Activated naive CD4-positive, alpha-beta T cell treated with anti-CD3 and anti-CD28 coated beads, Interleukin-2, amount 50 U/mL, for 24 hours (primary cell): ENCODE measurements around the gene GNG4.
"Not testable (repeated sequence)": the region's sequence is repeated elsewhere in the genome, so short reads cannot be mapped to it uniquely, and the experiment has no call there.

Source experiments
- H3K27ac Mint-ChIP-seq: one replicate; pipeline ENCODE4 v1.8.0; 2021; ENCODE audit warnings: mild to moderate bottlenecking, mixed read lengths
- H3K27me3 Mint-ChIP-seq: one replicate; pipeline ENCODE4 v1.8.0; 2021; ENCODE audit warnings: mixed read lengths
- H3K36me3 Mint-ChIP-seq: one replicate; pipeline ENCODE4 v1.8.0; 2021; ENCODE audit warnings: mixed read lengths
- H3K4me1 Mint-ChIP-seq: one replicate; pipeline ENCODE4 v1.8.0; 2021; ENCODE audit warnings: mixed read lengths
- H3K4me3 Mint-ChIP-seq: one replicate; pipeline ENCODE4 v1.8.0; 2021; ENCODE audit warnings: mild to moderate bottlenecking, mixed read lengths
- H3K9me3 Mint-ChIP-seq: one replicate; pipeline ENCODE4 v1.8.0; 2021; ENCODE audit warnings: mixed read lengths

The GNG4 gene

DNA sequence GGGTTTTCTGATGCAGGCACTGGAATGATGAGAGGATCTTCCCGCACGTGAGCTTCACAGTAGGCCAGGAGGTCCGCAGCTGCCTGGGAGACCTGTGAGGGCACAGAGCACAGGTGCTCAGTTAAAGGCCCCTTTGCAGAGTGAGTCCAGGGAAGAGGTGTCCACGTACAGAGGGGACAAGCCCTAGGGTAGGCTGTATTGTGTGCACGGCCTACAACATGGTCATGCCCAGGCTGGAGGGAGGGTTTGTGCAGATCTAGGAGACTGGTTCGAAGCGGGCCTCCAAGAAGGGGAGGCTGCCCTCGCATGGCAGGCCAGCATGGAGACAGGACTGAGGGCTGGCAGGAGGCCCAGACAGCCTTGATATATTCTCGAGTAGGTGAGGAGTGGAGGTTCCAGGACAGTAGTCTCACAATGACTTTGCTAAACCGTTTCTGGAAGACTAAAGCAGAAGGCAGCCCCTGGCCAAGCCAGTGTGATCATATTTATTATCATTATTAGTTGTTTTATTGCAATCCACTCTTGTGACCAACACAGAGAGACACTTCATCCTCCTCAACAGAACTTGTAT, 97.4 kb downstream of the GNG4 start:
- Mint-ChIP-seq H3K9me3 (no peaks in the 10 kb centered on the region), H3K36me3 (no peaks in the 10 kb centered on the region), H3K27me3 (no peaks in the 10 kb centered on the region), H3K4me3 (no peak overlapping the region), H3K4me1 (no peaks in the 10 kb centered on the region), H3K27ac (no peak overlapping the region)

DNA sequence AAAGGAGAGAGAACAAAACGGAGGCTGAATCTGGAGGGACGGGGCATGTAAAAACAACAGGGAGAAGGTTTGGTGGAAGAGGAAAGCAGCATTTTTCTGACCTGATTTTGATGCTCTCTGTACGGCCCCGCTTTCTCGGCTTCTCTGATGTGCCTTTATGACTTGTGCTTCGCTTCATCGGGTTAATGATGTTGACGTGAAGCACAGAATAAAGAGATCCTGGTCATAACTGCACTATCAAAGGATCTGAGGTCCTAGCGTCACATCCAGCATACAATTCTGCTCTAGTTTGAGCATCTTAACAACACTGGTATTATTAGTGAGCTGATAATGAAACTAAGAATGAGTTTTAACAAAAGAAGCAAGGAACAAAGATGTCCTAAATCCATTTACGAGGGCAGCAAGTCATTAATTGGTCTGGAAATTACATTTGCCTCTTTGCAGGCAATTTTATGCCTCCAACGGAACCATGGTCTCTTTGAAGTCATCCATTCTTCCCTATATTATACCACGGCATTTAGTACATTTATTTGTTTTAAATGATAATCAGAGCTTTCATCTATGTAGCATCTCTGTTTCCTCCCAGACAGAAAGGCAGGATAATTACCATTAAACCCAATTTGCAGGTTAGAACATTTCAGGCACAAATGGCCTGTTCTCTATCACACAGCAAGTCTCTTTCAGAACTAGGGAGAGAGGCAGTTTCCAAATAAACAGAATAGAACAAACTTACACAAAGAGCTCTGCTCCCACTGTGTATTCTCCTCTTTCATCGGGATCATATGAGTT, 100.0 kb downstream of the GNG4 start:
- no peaks in the 10 kb centered on the region for H3K4me1 Mint-ChIP-seq
- no peaks in the 10 kb centered on the region for H3K36me3 Mint-ChIP-seq
- no peaks in the 10 kb centered on the region for H3K27me3 Mint-ChIP-seq
- H3K9me3 Mint-ChIP-seq, result no peaks in the 10 kb centered on the region
- no peak overlapping the region for H3K27ac Mint-ChIP-seq
- no peak overlapping the region for H3K4me3 Mint-ChIP-seq

GRCh38 chr1:235546369-235547155, 103.0 kb downstream of the GNG4 start:
- H3K36me3 Mint-ChIP-seq, H3K27me3 Mint-ChIP-seq, H3K9me3 Mint-ChIP-seq, H3K27ac Mint-ChIP-seq, H3K4me3 Mint-ChIP-seq, H3K4me1 Mint-ChIP-seq: not testable (repeated sequence)

- Mint-ChIP-seq H3K4me3 (no peak overlapping the region), H3K27ac (no peak overlapping the region), H3K9me3 (no peaks in the 10 kb centered on the region), H3K36me3 (no peaks in the 10 kb centered on the region), H3K4me1 (no peaks in the 10 kb centered on the region), H3K27me3 (no peaks in the 10 kb centered on the region)
These were observed 104.2 kb downstream of the GNG4 start for GRCh38 chr1:235545292-235545930.

GRCh38 chr1:235542845-235543244, 106.7 kb downstream of the GNG4 start:
- H3K27me3 Mint-ChIP-seq, H3K36me3 Mint-ChIP-seq, H3K27ac Mint-ChIP-seq, H3K4me3 Mint-ChIP-seq, H3K4me1 Mint-ChIP-seq, H3K9me3 Mint-ChIP-seq: not testable (repeated sequence)

- Mint-ChIP-seq H3K4me1 (no peaks in the 10 kb centered on the region), H3K27me3 (peaks cover 1% of the 10 kb centered on the region), H3K9me3 (no peaks in the 10 kb centered on the region), H3K4me3 (no peak overlapping the region), H3K36me3 (no peaks in the 10 kb centered on the region), H3K27ac (no peak overlapping the region)
These were observed 116.0 kb downstream of the GNG4 start for GRCh38 chr1:235533476-235534168.

GRCh38 chr1:235532360-235532759, 117.2 kb downstream of the GNG4 start:
- H3K4me3 Mint-ChIP-seq, result no peak overlapping the region
- no peak overlapping the region for H3K27ac Mint-ChIP-seq
- peaks cover 1% of the 10 kb centered on the region for H3K27me3 Mint-ChIP-seq
- no peaks in the 10 kb centered on the region for H3K36me3 Mint-ChIP-seq
- H3K4me1 Mint-ChIP-seq, result no peaks in the 10 kb centered on the region
- no peaks in the 10 kb centered on the region for H3K9me3 Mint-ChIP-seq

DNA sequence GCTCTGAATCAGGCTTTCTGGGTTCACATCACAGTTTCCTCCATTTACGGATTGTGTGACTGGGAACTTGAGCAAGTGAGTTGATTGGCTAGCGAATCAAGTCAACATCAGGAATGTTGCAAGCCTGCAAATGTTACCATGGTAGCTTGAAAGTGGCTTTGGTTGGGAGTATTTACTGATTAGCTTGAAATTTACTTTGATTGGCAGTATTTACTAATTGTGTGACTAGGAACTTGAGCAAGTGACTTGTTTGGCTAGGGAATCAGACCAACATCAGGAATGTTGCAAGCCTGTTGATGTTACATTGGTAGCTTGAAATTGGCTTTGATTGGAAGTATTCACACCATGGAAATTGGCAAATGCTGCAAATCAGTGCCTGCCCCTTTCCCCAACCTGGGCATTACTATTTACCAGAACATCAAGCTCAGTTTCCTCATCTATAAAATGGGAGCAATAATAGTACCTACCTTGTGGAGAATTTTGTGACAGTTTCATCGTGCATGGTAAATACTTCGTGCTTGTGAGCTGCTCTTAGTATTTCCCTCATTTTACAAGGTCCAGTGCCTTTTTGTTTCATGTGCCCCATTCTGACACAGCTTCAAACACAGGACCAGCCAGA, 122.3 kb downstream of the GNG4 start:
- Mint-ChIP-seq H3K36me3 (no peaks in the 10 kb centered on the region), H3K4me3 (no peak overlapping the region), H3K27me3 (no peaks in the 10 kb centered on the region), H3K9me3 (no peaks in the 10 kb centered on the region), H3K27ac (no peak overlapping the region), H3K4me1 (no peaks in the 10 kb centered on the region)

GRCh38 chr1:235525314-235525713, 124.3 kb downstream of the GNG4 start:
- no peaks in the 10 kb centered on the region for H3K9me3 Mint-ChIP-seq
- H3K27me3 Mint-ChIP-seq, result no peaks in the 10 kb centered on the region
- H3K36me3 Mint-ChIP-seq, result no peaks in the 10 kb centered on the region

GRCh38 chr1:235516862-235517446, 132.6 kb downstream of the GNG4 start:
- no peak overlapping the region for H3K27ac Mint-ChIP-seq
- no peak overlapping the region for H3K4me3 Mint-ChIP-seq
- H3K36me3 Mint-ChIP-seq, result no peaks in the 10 kb centered on the region
- no peaks in the 10 kb centered on the region for H3K9me3 Mint-ChIP-seq
- no peaks in the 10 kb centered on the region for H3K4me1 Mint-ChIP-seq
- H3K27me3 Mint-ChIP-seq, result no peaks in the 10 kb centered on the region

More at GRCh38 chr1:235525314-235525713, 124.3 kb downstream of the GNG4 start:
- H3K4me1 Mint-ChIP-seq, result no peaks in the 10 kb centered on the region
- no peak overlapping the region for H3K4me3 Mint-ChIP-seq
- no peak overlapping the region for H3K27ac Mint-ChIP-seq

GRCh38 chr1:235515844-235516512, 133.6 kb downstream of the GNG4 start:
- Mint-ChIP-seq H3K27me3 (no peaks in the 10 kb centered on the region), H3K4me1 (no peaks in the 10 kb centered on the region), H3K9me3 (no peaks in the 10 kb centered on the region), H3K27ac (no peak overlapping the region), H3K4me3 (no peak overlapping the region), H3K36me3 (no peaks in the 10 kb centered on the region)

DNA sequence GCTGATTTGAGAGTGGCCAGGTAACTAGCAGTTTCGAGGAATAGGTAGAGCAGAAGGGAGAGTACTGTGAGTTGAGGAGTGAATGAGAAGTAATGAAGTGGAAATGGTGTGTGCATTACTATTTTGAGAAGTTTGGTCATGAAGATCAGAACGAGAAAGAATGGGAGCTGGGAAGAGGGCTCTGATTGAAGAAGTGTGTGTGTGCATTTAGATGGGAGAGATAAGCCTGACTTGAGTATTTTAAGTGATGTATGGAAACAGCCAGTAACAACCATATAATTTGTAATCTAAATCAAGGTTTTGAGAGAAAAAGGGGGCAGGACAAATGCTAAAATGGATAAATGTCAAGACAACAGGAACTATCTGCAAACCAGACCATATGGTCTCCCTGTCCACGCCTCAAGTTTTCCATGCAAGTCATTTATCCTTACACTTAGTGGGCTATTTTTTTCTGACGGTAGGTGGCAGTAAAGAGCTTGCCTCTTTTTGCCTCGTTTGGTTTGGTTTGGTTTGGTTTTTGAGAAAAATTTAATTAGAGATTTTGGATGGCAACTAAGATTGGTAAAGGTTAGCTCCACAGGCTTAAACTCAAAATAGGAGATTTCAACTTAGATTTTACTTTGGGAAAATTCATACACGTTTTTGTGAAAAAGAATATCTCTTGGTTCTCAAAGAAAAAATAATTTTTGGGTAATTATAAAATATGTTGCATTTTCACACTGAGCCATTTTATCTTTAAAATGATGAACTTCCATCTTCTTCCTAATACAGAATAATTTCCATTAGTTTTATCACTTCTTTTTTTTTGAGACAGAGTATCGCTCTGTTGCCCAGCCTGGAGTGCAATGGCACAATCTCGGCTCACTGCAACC, 135.9 kb downstream of the GNG4 start:
- no peaks in the 10 kb centered on the region for H3K36me3 Mint-ChIP-seq
- H3K4me3 Mint-ChIP-seq, result no peak overlapping the region
- H3K27me3 Mint-ChIP-seq, result no peaks in the 10 kb centered on the region
- no peak overlapping the region for H3K27ac Mint-ChIP-seq
- no peaks in the 10 kb centered on the region for H3K9me3 Mint-ChIP-seq
- no peaks in the 10 kb centered on the region for H3K4me1 Mint-ChIP-seq

GRCh38 chr1:235511470-235512240, 137.9 kb downstream of the GNG4 start:
- H3K9me3 Mint-ChIP-seq, result no peaks in the 10 kb centered on the region
- no peak overlapping the region for H3K27ac Mint-ChIP-seq
- H3K4me1 Mint-ChIP-seq, result no peaks in the 10 kb centered on the region
- H3K36me3 Mint-ChIP-seq, result no peaks in the 10 kb centered on the region
- no peaks in the 10 kb centered on the region for H3K27me3 Mint-ChIP-seq
- no peak overlapping the region for H3K4me3 Mint-ChIP-seq
